PFSK-1 (cell line): ENCODE data around the gene POP4.

Experiments used
- FOXP2 ChIP-seq: optimal IDR thresholded peaks from 2 replicates; pipeline ENCODE3; 2011; ENCODE audit warnings: borderline replicate concordance, control low read depth, inconsistent platforms; ENCODE audit not compliant: insufficient read depth; ENCODE audit errors: extremely low read length, extremely low read depth
- SIN3A ChIP-seq: IDR thresholded peaks from 2 replicates; pipeline ENCODE4 v1.6.1; 2012; ENCODE audit warnings: mild to moderate bottlenecking, low read length, moderate library complexity, borderline replicate concordance; ENCODE audit not compliant: insufficient read depth

- TF ChIP-seq FOXP2, result no peak
- TF ChIP-seq SIN3A, result no peak
Measured at GRCh38 chr19:29635963-29636362, 29.9 kb downstream of the POP4 start.
